GM23338 (cell line): ENCODE data around the gene UVRAG. TPM values are rescaled to one million over a fixed set of nuclear protein-coding genes. Genes with fewer than 3 reads are reported as not detected.

Source experiments
- ATAC-seq: fragments of 200-7000 bp; cut with Tn5 transposase; 3 replicates; pipeline ENCODE4 v1.9.1; 2020
- DNase-seq: peaks from one replicate; pipeline ENCODE4 v3.0.0-alpha.2; 2015; ENCODE audit warnings: low spot score
- H2AFZ ChIP-seq: fragments of 200-600 bp; sonication (generic); 2 replicates; pipeline ENCODE4 v1.8.0; 2016; ENCODE audit warnings: antibody characterized with exemption, mild to moderate bottlenecking, moderate library complexity
- H3F3A ChIP-seq: fragments of 200-600 bp; sonication (generic); replicated peaks from 2 replicates; pipeline ENCODE4 v1.8.0; 2017; ENCODE audit warnings: antibody characterized with exemption, mixed run types, low read depth
- H3K27ac ChIP-seq: fragments of 200-600 bp; sonication (generic); 2 replicates; pipeline ENCODE4 v1.6.1; 2016; ENCODE audit warnings: low read depth
- H3K27me3 ChIP-seq: fragments of 200-600 bp; sonication (generic); 2 replicates; pipeline ENCODE4 v1.8.0; 2016; ENCODE audit warnings: mild to moderate bottlenecking, mixed run types, moderate library complexity; ENCODE audit not compliant: insufficient read depth
- H3K36me3 ChIP-seq: fragments of 200-600 bp; sonication (generic); 2 replicates; pipeline ENCODE4 v1.8.0; 2016; ENCODE audit warnings: mild to moderate bottlenecking; ENCODE audit not compliant: insufficient read depth
- H3K4me1 ChIP-seq: fragments of 200-600 bp; sonication (generic); 2 replicates; pipeline ENCODE4 v1.8.0; 2016; ENCODE audit warnings: mild to moderate bottlenecking, moderate library complexity; ENCODE audit not compliant: insufficient read depth
- H3K4me2 ChIP-seq: fragments of 200-600 bp; sonication (generic); 2 replicates; pipeline ENCODE4 v1.7.1; 2017; ENCODE audit warnings: mixed run types
- H3K4me3 ChIP-seq: fragments of 200-600 bp; sonication (generic); 2 replicates; pipeline ENCODE4 v1.6.1; 2016; ENCODE audit warnings: mixed run types
- H3K79me2 ChIP-seq: fragments of 200-600 bp; sonication (generic); replicated peaks from 2 replicates; pipeline ENCODE4 v1.8.0; 2017; ENCODE audit warnings: mild to moderate bottlenecking; ENCODE audit not compliant: insufficient read depth
- H3K9me2 ChIP-seq: fragments of 200-600 bp; sonication (generic); 2 replicates; pipeline ENCODE4 v1.8.0; 2017; ENCODE audit not compliant: insufficient read depth
- H4K20me1 ChIP-seq: fragments of 200-600 bp; sonication (generic); replicated peaks from 2 replicates; pipeline ENCODE4 v1.8.0; 2017; ENCODE audit warnings: mild to moderate bottlenecking; ENCODE audit not compliant: insufficient read depth
- H3K27ac Mint-ChIP-seq: 2 replicates; pipeline ENCODE4 v1.8.0; 2020; ENCODE audit warnings: inconsistent platforms, mild to moderate bottlenecking, moderate library complexity, mixed read lengths
- H3K27me3 Mint-ChIP-seq: 3 replicates; pipeline ENCODE4 v1.8.0; 2022; ENCODE audit warnings: low read depth, mild to moderate bottlenecking, moderate library complexity, mixed read lengths, inconsistent platforms; ENCODE audit not compliant: insufficient read depth, poor library complexity
- H3K36me3 Mint-ChIP-seq: 3 replicates; pipeline ENCODE4 v1.8.0; 2021; ENCODE audit warnings: low read depth, mild to moderate bottlenecking, inconsistent platforms, moderate library complexity, mixed read lengths
- H3K4me1 Mint-ChIP-seq: 3 replicates; pipeline ENCODE4 v1.8.0; 2020; ENCODE audit warnings: mild to moderate bottlenecking, inconsistent platforms, mixed read lengths
- H3K4me3 Mint-ChIP-seq: 3 replicates; pipeline ENCODE4 v1.8.0; 2021; ENCODE audit warnings: moderate library complexity, mild to moderate bottlenecking, inconsistent platforms, mixed read lengths
- H3K9me3 Mint-ChIP-seq: 3 replicates; pipeline ENCODE4 v1.8.0; 2020; ENCODE audit warnings: moderate library complexity, mild to moderate bottlenecking, inconsistent platforms, mixed read lengths
- JUNB ChIP-seq: IDR thresholded peaks from one replicate; pipeline ENCODE4 v1.6.1; 2016; ENCODE audit warnings: antibody characterized with exemption; ENCODE audit not compliant: unreplicated experiment
- NANOG ChIP-seq: IDR thresholded peaks from 2 replicates; pipeline ENCODE4 v1.6.1; 2016; ENCODE audit warnings: antibody characterized with exemption, borderline replicate concordance
- REST ChIP-seq: IDR thresholded peaks from one replicate; pipeline ENCODE4 v1.6.1; 2018; ENCODE audit warnings: antibody characterized with exemption; ENCODE audit not compliant: unreplicated experiment
- STAT1 ChIP-seq: IDR thresholded peaks from one replicate; pipeline ENCODE4 v1.6.1; 2016; ENCODE audit warnings: antibody characterized with exemption; ENCODE audit not compliant: unreplicated experiment
- ZNF462 ChIP-seq: fragments of 250-450 bp; sonication (Bioruptor Pico); IDR thresholded peaks from 2 replicates; pipeline ENCODE4 v1.5.0; 2020; ENCODE audit warnings: mild to moderate bottlenecking, moderate library complexity
- polyA plus RNA-seq: library from polyadenylated mRNA; unstranded; fragments of >200 nt; fragmentation: Nextera tagmentation; extraction: Ambion mirVana; gene quantifications from 2 replicates; pipeline ENCODE4 v1.2.1, GENCODE V29; 2016
- total RNA-seq: library from RNA; depleted of rRNA; stranded (reverse); fragments of >200 nt; shearing (Covaris generic); gene quantifications from 2 replicates; pipeline ENCODE4 v1.2.3, GENCODE V29; 2014

Gene UVRAG
- total and polyA plus RNA-seq, 2 experiments from 2014 or later = 15.3 to 17.4 TPM

GRCh38 chr11:76054330-76054729 is 239.3 kb downstream of the UVRAG start:
- Histone ChIP-seq H3K27ac (no peak overlapping the region), H3K27me3 (no peaks in the 10 kb centered on the region), H2AFZ (no peak overlapping the region), H3K4me1 (peaks cover 11% of the 10 kb centered on the region; the same call in 1 of the 2 replicates), H4K20me1 (no peaks in the 10 kb centered on the region), H3K4me2 (no peak overlapping the region), H3K36me3 (0 out of 2 replicates have a peak, but pooled peaks cover 3% of the 10 kb centered on the region), H3F3A (no peaks in the 10 kb centered on the region), H3K9me2 (no peaks in the 10 kb centered on the region; the same call in 1 of the 2 replicates), H3K79me2 (no peaks in the 10 kb centered on the region), H3K4me3 (no peak overlapping the region)
- DNase-seq (no peak), ATAC-seq (peak; percentile 29; the same call in 1 of the 3 replicates)
- TF ChIP-seq REST (no peak), ZNF462 (no peak), STAT1 (no peak), JUNB (no peak), NANOG (no peak)
- Mint-ChIP-seq H3K27ac (no peak overlapping the region), H3K9me3 (peaks cover 10% of the 10 kb centered on the region), H3K4me3 (no peak overlapping the region), H3K27me3 (no peaks in the 10 kb centered on the region), H3K4me1 (peaks cover 17% of the 10 kb centered on the region), H3K36me3 (peaks cover 27% of the 10 kb centered on the region)
